Ishikawa (cell line): ENCODE results near the gene GSTP1.

Experiments used
- CEBPB ChIP-seq: IDR thresholded peaks from 2 replicates; pipeline ENCODE4 v1.6.1; 2012
- CREB1 ChIP-seq: IDR thresholded peaks from 2 replicates; pipeline ENCODE4 v1.6.1; 2012; ENCODE audit warnings: low read depth
- EGR1 ChIP-seq: IDR thresholded peaks from 2 replicates; pipeline ENCODE4 v1.6.1; 2012
- EP300 ChIP-seq: IDR thresholded peaks from 2 replicates; pipeline ENCODE4 v1.6.1; 2012; ENCODE audit warnings: borderline replicate concordance
- FOXM1 ChIP-seq: IDR thresholded peaks from 2 replicates; pipeline ENCODE4 v1.6.1; 2012; ENCODE audit warnings: low read depth, borderline replicate concordance
- MAX ChIP-seq: IDR thresholded peaks from 2 replicates; pipeline ENCODE4 v1.6.1; 2012
- NFIC ChIP-seq: IDR thresholded peaks from 2 replicates; pipeline ENCODE4 v1.6.1; 2012
- RAD21 ChIP-seq: IDR thresholded peaks from 2 replicates; pipeline ENCODE4 v1.6.1; 2012; ENCODE audit warnings: low read depth
- TAF1 ChIP-seq: IDR thresholded peaks from 2 replicates; pipeline ENCODE4 v1.6.1; 2012; ENCODE audit warnings: low read depth, mild to moderate bottlenecking
- TCF12 ChIP-seq: IDR thresholded peaks from 2 replicates; pipeline ENCODE4 v1.6.1; 2012; ENCODE audit warnings: low read depth
- TEAD4 ChIP-seq: IDR thresholded peaks from 2 replicates; pipeline ENCODE4 v1.6.1; 2012
- USF1 ChIP-seq: IDR thresholded peaks from 2 replicates; pipeline ENCODE4 v1.6.1; 2012
- YY1 ChIP-seq: IDR thresholded peaks from 2 replicates; pipeline ENCODE4 v1.6.1; 2012; ENCODE audit warnings: low read depth
- ZBTB7A ChIP-seq: IDR thresholded peaks from 2 replicates; pipeline ENCODE4 v1.6.1; 2012; ENCODE audit warnings: low read depth
- TF ChIP-seq, protein P1 (sequence below): IDR thresholded peaks from 2 replicates; pipeline ENCODE4 v1.6.1; 2012; ENCODE audit warnings: low read depth, mild to moderate bottlenecking

Gene GSTP1

DNA sequence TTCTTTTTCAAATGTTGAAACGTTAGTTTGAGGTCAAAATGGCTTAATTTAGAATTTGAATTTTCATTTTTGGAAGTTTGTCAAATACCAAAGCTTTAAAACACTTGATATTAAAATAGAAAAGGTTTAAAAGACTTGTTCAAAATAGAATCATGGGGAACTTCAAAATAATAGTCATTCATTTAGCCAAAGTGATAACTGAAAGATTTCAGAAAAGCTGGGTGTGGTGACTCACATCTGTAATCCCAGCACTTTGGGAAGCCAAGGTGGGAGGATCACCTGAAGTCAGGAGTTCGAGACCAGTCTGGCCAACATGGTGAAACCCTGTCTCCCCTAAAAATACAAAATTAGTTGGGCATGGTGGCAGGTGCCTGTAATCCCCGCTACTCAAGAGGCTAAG, 10.9 kb downstream of the GSTP1 start:
- no peak for TF ChIP-seq NFIC
- TF ChIP-seq, protein P1, sequence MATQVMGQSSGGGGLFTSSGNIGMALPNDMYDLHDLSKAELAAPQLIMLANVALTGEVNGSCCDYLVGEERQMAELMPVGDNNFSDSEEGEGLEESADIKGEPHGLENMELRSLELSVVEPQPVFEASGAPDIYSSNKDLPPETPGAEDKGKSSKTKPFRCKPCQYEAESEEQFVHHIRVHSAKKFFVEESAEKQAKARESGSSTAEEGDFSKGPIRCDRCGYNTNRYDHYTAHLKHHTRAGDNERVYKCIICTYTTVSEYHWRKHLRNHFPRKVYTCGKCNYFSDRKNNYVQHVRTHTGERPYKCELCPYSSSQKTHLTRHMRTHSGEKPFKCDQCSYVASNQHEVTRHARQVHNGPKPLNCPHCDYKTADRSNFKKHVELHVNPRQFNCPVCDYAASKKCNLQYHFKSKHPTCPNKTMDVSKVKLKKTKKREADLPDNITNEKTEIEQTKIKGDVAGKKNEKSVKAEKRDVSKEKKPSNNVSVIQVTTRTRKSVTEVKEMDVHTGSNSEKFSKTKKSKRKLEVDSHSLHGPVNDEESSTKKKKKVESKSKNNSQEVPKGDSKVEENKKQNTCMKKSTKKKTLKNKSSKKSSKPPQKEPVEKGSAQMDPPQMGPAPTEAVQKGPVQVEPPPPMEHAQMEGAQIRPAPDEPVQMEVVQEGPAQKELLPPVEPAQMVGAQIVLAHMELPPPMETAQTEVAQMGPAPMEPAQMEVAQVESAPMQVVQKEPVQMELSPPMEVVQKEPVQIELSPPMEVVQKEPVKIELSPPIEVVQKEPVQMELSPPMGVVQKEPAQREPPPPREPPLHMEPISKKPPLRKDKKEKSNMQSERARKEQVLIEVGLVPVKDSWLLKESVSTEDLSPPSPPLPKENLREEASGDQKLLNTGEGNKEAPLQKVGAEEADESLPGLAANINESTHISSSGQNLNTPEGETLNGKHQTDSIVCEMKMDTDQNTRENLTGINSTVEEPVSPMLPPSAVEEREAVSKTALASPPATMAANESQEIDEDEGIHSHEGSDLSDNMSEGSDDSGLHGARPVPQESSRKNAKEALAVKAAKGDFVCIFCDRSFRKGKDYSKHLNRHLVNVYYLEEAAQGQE: no peak
- no peak for TF ChIP-seq ZBTB7A
- TF ChIP-seq TEAD4: no peak
- TF ChIP-seq CEBPB: no peak
- TF ChIP-seq RAD21: no peak
- no peak for TF ChIP-seq YY1
- TF ChIP-seq TCF12: no peak

- TF ChIP-seq, protein P1: no peak
- TF ChIP-seq NFIC: no peak
- no peak for TF ChIP-seq RAD21
- no peak for TF ChIP-seq ZBTB7A
- TF ChIP-seq TEAD4: no peak
- no peak for TF ChIP-seq MAX
- TF ChIP-seq EGR1: no peak
- no peak for TF ChIP-seq USF1
- TF ChIP-seq EP300: no peak
- TF ChIP-seq TCF12: no peak
- no peak for TF ChIP-seq CEBPB
- no peak for TF ChIP-seq FOXM1
- TF ChIP-seq CREB1: no peak
- no peak for TF ChIP-seq TAF1
- TF ChIP-seq YY1: no peak
These were observed 13.2 kb downstream of the GSTP1 start for GRCh38 chr11:67596753-67597300.

GRCh38 chr11:67599149-67599548, 15.5 kb downstream of the GSTP1 start:
- no peak for TF ChIP-seq TAF1
- no peak for TF ChIP-seq NFIC
- no peak for TF ChIP-seq MAX
- TF ChIP-seq EP300: no peak
- no peak for TF ChIP-seq FOXM1
- TF ChIP-seq EGR1: no peak
- TF ChIP-seq USF1: no peak
- TF ChIP-seq CREB1: no peak
- no peak for TF ChIP-seq YY1
- no peak for TF ChIP-seq TEAD4
- TF ChIP-seq, protein P1: no peak
- no peak for TF ChIP-seq RAD21
- TF ChIP-seq ZBTB7A: no peak
- no peak for TF ChIP-seq CEBPB
- TF ChIP-seq TCF12: no peak

GRCh38 chr11:67600324-67601029, 16.9 kb downstream of the GSTP1 start:
- TF ChIP-seq TEAD4: no peak
- TF ChIP-seq EGR1: no peak
- no peak for TF ChIP-seq YY1

- TF ChIP-seq YY1: no peak
- no peak for TF ChIP-seq USF1
- TF ChIP-seq, protein P1: no peak
- no peak for TF ChIP-seq ZBTB7A
- TF ChIP-seq TAF1: no peak
- no peak for TF ChIP-seq RAD21
- TF ChIP-seq EP300: no peak
- no peak for TF ChIP-seq CEBPB
- no peak for TF ChIP-seq TEAD4
- TF ChIP-seq CREB1: no peak
- no peak for TF ChIP-seq TCF12
- TF ChIP-seq MAX: no peak
- no peak for TF ChIP-seq EGR1
- TF ChIP-seq NFIC: no peak
- no peak for TF ChIP-seq FOXM1
These were observed 17.5 kb downstream of the GSTP1 start for GRCh38 chr11:67601098-67601497.
